Gastroesophageal sphincter (tissue), 4 donors: Measurements from ENCODE around the gene TMTC2. TPM values are rescaled to one million over a fixed set of nuclear protein-coding genes. Genes with fewer than 3 reads are reported as not detected.

Source experiments
- ATAC-seq: fragments of 150-250 bp; one replicate; pipeline ENCODE4 v1.9.1; 2016; ENCODE audit warnings: mild to moderate bottlenecking, moderate library complexity
- H3K27ac ChIP-seq, 4 donors: fragments of 200-600 bp; sonication (generic) in 3 of 4; 1 replicate in 3 of 4; 2 replicates in 1 of 4; pipeline ENCODE4 v1.5.1; 2016 to 2019
- H3K27me3 ChIP-seq: fragments of 200-600 bp; sonication (generic); one replicate; pipeline ENCODE4 v1.5.1; 2019
- H3K36me3 ChIP-seq, 2 donors: fragments of 200-600 bp; sonication (generic); one replicate each; pipeline ENCODE4 v1.5.1; 2019; ENCODE audit warnings: control low read depth in 1 of 2
- H3K4me1 ChIP-seq, 3 donors: fragments of 200-600 bp; sonication (generic); 1 replicate in 2 of 3; 2 replicates in 1 of 3; pipeline ENCODE4 v1.5.1; 2016 to 2019; ENCODE audit warnings: control low read depth in 2 of 3
- H3K4me3 ChIP-seq, 2 donors: fragments of 200-600 bp; sonication (generic); one replicate each; pipeline ENCODE4 v1.5.1; 2019; ENCODE audit warnings: mild to moderate bottlenecking in 1 of 2, moderate library complexity in 1 of 2
- H3K9me3 ChIP-seq, 3 donors: fragments of 200-600 bp; sonication (generic); one replicate each; pipeline ENCODE4 v1.5.1; 2017 to 2019; ENCODE audit warnings: control low read depth in 2 of 3
- CTCF ChIP-seq, 4 experiments: fragments of 200-600 bp in 2 of 4; fragments of 450-650 bp in 2 of 4; sonication (generic) in 1 of 4; IDR thresholded peaks; one replicate each; pipeline ENCODE4 v1.5.1; 2017 to 2019; ENCODE audit warnings: antibody characterized with exemption in 4 of 4, mild to moderate bottlenecking in 2 of 4, moderate library complexity in 2 of 4
- EP300 ChIP-seq: sonication (generic); formaldehyde crosslinking; IDR thresholded peaks from one replicate; pipeline ENCODE4 v1.6.1; 2017; ENCODE audit warnings: antibody characterized with exemption, mild to moderate bottlenecking
- POLR2A ChIP-seq, 2 donors: fragments of 450-650 bp; IDR thresholded peaks; one replicate each; pipeline ENCODE4 v1.6.1; 2017; ENCODE audit warnings: antibody characterized with exemption in 2 of 2, mild to moderate bottlenecking in 2 of 2, moderate library complexity in 1 of 2
- POLR2AphosphoS5 ChIP-seq: sonication (generic); formaldehyde crosslinking; IDR thresholded peaks from one replicate; pipeline ENCODE4 v1.6.1; 2017; ENCODE audit warnings: antibody characterized with exemption
- WGBS, 2 donors: methylation state at CpG; one replicate each; pipeline ENCODE4 v1.1.5; 2018; ENCODE audit warnings: low coverage in 1 of 2; 5-methylcytosine and 5-hydroxymethylcytosine counted together
- total RNA-seq, 4 donors: library from RNA; depleted of rRNA; stranded (reverse); fragments of >200 nt; gene quantifications; one replicate each; pipeline ENCODE4 v1.1.0, GENCODE V29; 2016

The TMTC2 gene
- total RNA-seq, 4 donors from 2014 or later: 7.4 to 21.8 (median 16.0) TPM

DNA sequence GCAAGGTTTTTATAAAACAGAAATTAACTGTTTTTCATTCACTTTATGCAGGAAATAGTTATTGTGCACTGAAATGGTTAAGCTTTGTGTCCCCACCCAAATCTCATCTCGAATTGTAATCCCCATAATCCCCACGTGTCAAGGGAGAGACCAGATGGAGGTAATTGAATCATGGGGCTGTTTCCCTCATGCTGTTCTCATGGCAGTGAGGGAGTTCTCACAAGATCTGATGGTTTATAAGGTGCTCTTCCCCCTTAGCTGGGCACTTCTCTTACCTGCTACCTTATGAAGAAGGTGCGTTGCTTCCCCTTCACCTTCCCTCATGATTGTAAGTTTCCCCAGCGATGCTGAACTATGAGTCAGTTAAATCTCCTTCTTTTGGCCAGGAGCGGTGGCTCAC lies 123.9 kb downstream of the TMTC2 start:
- H3K9me3 ChIP-seq: no peaks in the 10 kb centered on the region
- no peak for ATAC-seq
- no peak overlapping the region for H3K27ac ChIP-seq
- no peak overlapping the region for H3K4me3 ChIP-seq
- TF ChIP-seq EP300 (no peak), POLR2A (IDR thresholded peaks at IDR 0.05) (no peak), CTCF (IDR thresholded peaks at IDR 0.05) (no peak), POLR2AphosphoS5 (no peak)
- H3K27me3 ChIP-seq: no peaks in the 10 kb centered on the region
- no peaks in the 10 kb centered on the region for H3K36me3 ChIP-seq
- WGBS, 2 donors: 72 to 77% methylated on average over 2 to 3 of the region's 5 CpGs
- H3K4me1 ChIP-seq: no peaks in the 10 kb centered on the region

DNA sequence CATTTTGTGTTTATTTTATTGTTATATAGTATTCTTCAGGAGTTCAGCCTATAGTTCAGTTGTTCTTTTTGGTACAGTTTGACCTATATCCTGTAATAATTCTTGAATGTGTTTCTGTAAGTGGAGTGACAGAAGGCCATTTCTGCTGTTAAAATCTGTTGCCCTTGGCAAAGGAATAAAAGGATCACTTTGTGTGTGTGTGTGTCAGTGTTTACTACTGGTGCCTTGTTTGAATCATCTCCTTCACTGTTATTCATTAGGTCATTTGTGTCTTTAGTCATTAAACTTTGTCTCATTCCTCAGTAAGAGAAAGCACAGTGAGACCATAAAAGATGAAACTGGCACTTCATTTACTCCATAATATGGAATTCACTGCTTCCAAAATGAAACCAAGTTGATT lies 130.7 kb downstream of the TMTC2 start:
- no peak overlapping the region for H3K27ac ChIP-seq
- no peaks in the 10 kb centered on the region for H3K36me3 ChIP-seq
- H3K9me3 ChIP-seq: no peaks in the 10 kb centered on the region
- no peak overlapping the region for H3K4me3 ChIP-seq
- H3K4me1 ChIP-seq: no peaks in the 10 kb centered on the region
- no peaks in the 10 kb centered on the region for H3K27me3 ChIP-seq
- no peak for ATAC-seq
- TF ChIP-seq EP300: no peak
- no peak for TF ChIP-seq CTCF (IDR thresholded peaks at IDR 0.05)

- WGBS, 2 donors: 92 to 100% methylated on average over 1 of the region's 1 CpG
- TF ChIP-seq POLR2A (IDR thresholded peaks at IDR 0.05) (no peak), EP300 (no peak), CTCF (IDR thresholded peaks at IDR 0.05) (no peak), POLR2AphosphoS5 (no peak)
- H3K36me3 ChIP-seq: no peaks in the 10 kb centered on the region
- no peak for ATAC-seq
- no peaks in the 10 kb centered on the region for H3K27me3 ChIP-seq
- H3K9me3 ChIP-seq: peaks cover 0 to 3% (median 0%) of the 10 kb centered on the region in 3 donors
- H3K27ac ChIP-seq: no peak overlapping the region
- no peak overlapping the region for H3K4me3 ChIP-seq
- no peaks in the 10 kb centered on the region for H3K4me1 ChIP-seq
Measured at GRCh38 chr12:82818271-82819035, 131.7 kb downstream of the TMTC2 start.

DNA sequence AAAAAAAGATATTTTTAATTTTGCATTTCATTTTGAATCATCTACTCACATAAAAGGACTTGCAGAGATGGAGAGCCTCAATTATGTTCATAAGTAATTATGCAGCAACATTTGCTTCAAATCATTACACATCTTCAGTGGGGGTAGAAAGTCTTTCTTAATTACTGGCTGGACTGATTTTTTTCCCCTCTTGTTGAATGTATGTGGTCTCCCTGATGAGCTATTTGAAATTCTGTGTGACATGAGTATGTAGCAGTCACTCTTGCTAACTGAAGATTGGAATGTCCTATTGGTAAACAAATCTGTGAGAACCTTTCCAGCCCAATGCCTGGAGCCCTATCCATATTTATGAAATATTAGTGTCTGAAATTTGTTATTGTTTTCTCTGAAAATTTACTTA lies 139.8 kb downstream of the TMTC2 start:
- no peaks in the 10 kb centered on the region for H3K4me1 ChIP-seq
- no peak overlapping the region for H3K4me3 ChIP-seq
- TF ChIP-seq EP300: no peak
- no peak for TF ChIP-seq CTCF (IDR thresholded peaks at IDR 0.05)
- TF ChIP-seq POLR2AphosphoS5: no peak
- no peak for TF ChIP-seq POLR2A (IDR thresholded peaks at IDR 0.05)
- H3K27me3 ChIP-seq: no peaks in the 10 kb centered on the region
- ATAC-seq: no peak
- H3K36me3 ChIP-seq: no peaks in the 10 kb centered on the region
- peaks cover 0 to 3% (median 0%) of the 10 kb centered on the region in 3 donors for H3K9me3 ChIP-seq
- no peak overlapping the region for H3K27ac ChIP-seq

DNA sequence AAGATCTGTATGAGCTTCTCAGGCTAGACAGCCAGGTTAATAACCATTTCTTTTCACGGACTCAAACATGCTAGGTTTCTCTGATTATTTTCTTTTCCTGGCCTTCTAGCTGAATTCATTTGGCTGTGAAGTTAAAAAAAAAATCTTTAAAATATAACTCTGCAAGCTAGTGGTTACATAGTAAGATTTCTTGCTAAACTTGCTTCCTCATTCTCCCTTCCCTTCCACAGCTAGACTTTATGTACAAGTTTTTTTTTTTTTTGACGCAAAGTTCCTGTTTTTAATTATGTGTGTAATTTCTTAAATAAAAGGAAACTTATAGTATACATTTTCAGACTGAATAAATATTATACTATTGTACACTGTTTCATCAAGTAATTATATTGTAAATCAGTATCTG lies 145.4 kb downstream of the TMTC2 start:
- TF ChIP-seq POLR2AphosphoS5: no peak
- TF ChIP-seq POLR2A (IDR thresholded peaks at IDR 0.05): no peak
- TF ChIP-seq CTCF (IDR thresholded peaks at IDR 0.05): no peak
- TF ChIP-seq EP300: no peak
- no peaks in the 10 kb centered on the region for H3K27me3 ChIP-seq
- no peaks in the 10 kb centered on the region for H3K9me3 ChIP-seq
- WGBS, 2 donors: 79 to 84% methylated on average over 2 of the region's 2 CpGs
- no peak for ATAC-seq
- H3K27ac ChIP-seq: no peak overlapping the region
- H3K36me3 ChIP-seq: no peaks in the 10 kb centered on the region
- H3K4me1 ChIP-seq: no peaks in the 10 kb centered on the region
- no peak overlapping the region for H3K4me3 ChIP-seq
